Activated T-cell treated with anti-CD3 and anti-CD28 coated beads for 1 hour (primary cell): ENCODE results near the gene PHF19.

Source experiments
- DNase-seq: peaks from one replicate; pipeline ENCODE4 v3.0.0-alpha.2; 2020; ENCODE audit warnings: low read depth

Gene PHF19

GRCh38 chr9:120913647-120914264, 36.8 kb upstream of the PHF19 start:
- peak; percentile 39 for DNase-seq

DNA sequence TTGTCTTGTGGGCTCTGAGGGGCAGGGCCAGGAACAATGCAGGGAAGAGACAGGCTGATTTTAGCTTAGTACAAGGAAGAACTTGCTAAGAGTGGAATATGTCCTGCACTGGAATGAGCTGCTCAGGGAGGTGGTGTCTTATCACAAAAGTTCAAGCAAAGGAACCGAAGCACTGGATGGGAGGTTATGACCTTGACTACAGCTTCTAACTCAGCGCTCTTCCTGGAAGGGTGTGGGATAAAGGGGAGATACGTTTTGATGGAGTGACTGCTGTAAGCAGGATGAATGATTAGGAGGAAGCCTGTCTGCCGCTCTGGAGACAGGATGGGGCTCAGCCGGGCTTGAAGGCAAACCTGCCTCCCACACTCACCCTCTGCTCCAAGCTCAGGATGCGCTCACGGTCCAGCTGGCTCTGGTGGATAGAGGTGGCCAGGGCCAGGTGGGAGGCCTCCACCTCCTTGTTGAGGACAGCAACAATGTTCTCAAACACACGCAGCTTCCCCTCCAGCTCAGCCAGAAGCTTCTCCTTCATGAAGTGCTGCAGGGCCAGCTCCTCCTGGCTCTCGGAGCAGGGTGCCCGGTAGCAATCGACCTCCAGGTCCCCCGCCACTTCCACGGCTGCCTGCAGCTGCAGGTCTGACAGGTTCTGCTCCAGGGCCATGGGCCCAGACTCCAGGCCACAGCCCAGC, 36.1 kb upstream of the PHF19 start:
- DNase-seq, result peak; percentile 22

GRCh38 chr9:120911295-120911837, 34.4 kb upstream of the PHF19 start:
- DNase-seq, result no peak

DNA sequence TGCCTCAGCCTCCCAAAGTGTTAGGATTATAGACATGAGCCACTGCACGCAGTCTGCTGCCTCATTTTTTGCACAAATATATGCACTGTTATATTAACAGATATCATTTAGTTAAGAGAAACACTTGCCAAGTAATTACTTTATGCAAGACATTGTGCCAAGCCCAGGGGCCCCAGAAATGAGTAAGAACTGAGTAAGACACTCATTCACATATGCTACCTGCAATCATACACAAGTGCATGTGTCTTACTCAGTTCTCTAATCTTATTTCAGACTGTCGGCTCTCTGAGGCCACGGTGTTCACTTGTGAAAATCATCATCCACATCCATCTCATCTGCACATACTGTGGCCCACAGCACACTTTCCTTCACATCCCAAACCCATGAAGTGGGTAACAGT, 33.7 kb upstream of the PHF19 start:
- no peak for DNase-seq

GRCh38 chr9:120909904-120910303, 32.9 kb upstream of the PHF19 start:
- DNase-seq, result peak; percentile 53

DNA sequence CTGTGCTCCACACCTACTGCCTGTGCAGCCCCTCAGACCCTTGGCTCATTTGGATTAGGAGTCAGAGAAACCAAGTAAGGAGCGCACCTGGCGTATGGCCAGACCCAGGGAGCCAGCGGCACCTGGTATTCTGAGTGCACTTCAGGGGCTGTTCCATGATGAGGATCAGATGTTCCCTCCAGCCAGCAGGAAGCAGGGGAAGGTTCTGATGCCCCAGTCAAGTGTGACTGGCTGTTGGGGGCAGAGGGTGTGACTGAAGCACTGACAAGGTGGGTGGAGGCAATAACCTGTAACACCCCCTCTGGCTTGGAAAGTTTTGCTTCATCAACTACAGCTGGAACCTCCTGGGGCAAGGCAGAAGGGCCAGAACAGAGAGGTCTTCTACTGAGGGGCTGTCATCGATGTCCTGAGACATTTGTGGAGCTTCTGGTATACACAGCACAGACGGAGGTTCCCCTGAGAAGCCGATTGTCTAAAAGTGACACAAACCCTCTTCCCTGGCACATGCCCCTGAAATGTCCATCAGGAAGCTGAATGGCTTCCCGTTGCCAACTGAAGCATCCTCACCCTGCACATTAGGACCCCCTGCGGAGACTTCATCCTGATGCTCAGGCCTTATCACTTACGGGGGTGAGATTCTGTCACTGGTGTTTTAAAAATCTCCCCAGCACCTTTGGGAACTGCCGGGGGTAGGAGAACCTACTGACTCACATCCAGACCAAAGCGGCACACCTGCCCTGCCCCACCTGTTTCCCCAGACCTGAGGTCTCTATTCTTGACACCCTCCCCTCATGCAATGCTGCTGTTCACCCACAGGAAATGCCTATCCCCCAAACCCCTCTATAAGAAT, 28.6 kb upstream of the PHF19 start:
- DNase-seq, result peak; percentile 28

DNA sequence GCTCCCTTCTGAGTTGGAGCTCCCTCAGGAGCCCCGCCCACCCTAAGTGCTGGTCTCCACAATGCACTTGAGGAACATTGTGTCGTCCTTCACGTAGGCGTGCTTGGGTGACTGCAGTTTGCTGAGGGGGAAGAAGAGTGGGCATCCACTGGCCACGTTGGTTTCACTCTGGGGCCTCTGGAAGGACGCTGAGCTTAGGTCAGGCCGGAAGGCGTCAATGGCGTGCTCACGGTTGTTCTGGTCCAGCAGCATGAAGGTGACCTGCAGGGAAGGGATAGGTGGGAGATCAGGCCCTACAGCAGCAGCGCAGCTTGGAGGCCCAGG, 28.0 kb upstream of the PHF19 start:
- peak; percentile 17 for DNase-seq

GRCh38 chr9:120904061-120904977, 27.3 kb upstream of the PHF19 start:
- DNase-seq, result peak; percentile 57

DNA sequence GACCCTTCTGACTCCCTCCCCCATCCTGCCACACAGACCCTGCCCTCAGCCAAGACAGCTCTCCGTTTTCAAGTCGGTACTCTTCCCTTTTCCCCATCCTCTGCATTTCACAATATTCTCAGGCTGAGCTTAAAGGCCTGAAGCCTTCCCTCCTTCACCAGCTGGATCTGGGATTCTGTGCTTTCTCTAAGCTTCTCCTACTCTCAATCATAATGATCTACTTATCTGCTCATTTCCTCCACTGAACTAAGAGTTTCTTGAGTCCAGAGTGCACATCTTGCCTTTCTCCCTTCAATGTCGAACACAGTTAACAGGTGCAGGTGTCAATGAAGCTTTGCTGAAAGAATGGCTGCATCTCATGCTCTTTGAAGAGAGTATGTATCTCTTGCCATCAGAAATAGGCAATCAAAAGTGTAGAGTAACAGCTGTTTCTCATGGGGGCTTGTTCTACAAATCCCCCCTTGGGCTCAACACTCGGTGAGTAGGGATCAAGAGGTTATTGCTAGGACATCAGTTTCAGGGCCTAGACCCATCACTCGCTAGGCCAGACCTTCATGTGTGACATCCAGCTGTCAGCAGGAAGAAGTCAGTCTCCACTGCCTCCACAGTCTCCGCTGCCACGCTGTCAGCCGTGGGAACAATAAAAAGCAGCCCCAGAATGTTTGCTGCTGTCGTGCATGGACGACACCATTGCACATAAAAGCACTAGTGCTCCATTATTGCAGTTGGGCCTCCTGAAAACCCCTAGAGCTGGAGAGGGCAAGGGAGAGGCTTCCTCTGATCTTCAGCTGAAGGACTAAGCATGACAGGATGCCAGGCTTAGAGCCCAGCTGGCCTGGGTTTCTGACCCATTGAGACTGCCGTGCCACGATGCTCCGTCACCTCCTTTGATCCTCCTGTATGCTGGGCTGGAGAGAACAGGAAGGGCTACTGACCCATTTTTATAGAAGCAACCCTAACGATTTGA, 25.9 kb upstream of the PHF19 start:
- no peak for DNase-seq

GRCh38 chr9:120901755-120902568, 25.0 kb upstream of the PHF19 start:
- DNase-seq, result no peak

DNA sequence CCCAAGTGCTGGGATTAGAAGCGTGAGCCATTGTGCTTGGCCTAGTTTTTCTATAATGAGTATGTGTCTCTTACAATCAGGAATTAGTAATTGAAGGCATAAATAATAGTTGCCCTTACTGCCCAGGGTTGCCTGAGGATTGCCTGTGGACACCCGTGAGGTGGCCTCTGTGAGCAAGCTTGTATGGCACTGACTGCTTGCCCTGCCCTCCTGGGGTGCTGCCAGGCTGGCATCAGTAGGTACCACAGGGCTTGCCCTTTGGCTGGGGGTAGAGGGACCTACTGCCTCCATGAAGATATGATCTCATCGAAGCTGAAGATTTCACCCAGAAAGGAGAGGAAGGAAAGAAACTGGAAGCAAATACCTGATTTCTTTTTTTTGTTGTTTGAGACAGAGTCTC, 23.8 kb upstream of the PHF19 start:
- DNase-seq, result peak; percentile 14

GRCh38 chr9:120899490-120900068, 22.6 kb upstream of the PHF19 start:
- DNase-seq, result peak; percentile 14

DNA sequence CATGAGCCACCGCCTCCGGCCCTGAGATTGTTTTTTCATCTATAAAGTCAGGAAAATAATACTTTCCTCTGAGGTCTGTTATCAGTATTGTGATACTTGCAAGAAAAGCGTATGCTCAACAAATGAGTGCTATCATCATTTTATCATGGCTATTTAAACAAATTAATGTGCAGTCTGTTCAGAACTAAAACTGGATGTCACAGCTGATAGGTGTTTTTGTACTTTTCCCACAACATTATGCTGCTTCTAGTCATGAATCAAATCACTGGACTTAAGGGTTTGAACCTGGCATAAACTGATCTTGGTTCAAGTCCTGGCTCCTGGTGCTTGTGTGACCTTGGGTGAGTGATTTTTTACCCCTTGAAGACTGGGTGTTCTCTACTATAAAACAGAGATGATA, 21.4 kb upstream of the PHF19 start:
- no peak for DNase-seq

DNA sequence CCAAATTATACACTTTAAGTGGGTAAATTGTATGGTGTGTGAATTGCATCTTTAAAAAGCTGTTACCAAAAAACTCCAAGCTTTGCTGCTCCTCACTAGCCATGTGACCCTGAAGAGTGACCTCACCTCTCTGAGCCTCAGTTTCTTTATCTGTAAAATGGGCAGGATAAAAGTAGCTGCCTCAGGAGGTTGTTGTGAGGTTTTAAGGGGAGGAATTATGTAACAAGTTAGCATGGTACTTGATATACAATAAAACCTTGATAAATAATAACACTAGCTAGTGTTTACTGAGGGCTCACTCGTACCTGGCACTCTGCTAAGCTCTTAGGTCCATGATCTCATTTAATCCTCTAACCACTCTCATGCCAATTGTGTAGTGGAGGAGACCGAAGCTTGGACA, 19.0 kb upstream of the PHF19 start:
- no peak for DNase-seq

DNA sequence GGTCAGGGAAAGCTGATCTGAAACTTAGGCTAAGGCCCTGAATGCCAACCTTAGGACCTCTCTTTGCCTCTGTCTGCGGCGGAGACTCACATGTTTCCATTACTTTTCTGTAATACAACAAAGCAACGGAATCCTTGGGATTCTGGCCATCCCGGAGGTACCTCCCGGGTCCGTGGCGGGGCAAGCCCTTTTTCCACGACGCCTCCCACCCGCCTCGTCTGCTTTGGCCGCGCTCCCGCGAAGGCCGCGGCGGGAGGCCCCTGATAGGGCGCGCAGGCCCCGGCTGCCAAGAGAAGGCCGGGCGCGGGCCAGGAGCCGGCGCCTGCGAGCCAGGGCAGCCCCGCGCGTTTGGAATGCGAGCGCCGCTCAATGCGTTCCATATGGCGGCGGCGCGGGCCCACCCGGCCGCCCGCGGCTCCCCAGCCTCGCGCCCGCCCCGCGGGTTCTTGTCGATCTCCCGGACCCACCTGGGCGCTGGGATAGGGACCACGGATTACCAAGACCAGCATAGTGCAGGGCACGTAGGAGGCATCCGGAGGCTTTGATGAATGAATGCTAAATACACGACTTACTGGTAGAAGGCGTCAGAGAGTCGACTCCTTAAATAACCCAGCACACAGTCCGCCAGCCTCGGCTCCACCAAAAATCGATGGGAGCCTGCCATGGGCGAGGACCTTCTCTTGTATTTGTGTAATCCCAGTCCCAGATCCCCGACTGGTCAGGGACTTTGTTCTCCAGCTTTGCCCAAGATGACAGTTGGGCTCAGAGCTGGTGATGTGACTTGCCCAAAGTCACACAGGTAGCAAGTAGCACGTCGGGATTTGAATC, 17.5 kb upstream of the PHF19 start:
- peak; percentile 36 for DNase-seq

- DNase-seq, result no peak
Measured at GRCh38 chr9:120893611-120894307, 16.8 kb upstream of the PHF19 start.

DNA sequence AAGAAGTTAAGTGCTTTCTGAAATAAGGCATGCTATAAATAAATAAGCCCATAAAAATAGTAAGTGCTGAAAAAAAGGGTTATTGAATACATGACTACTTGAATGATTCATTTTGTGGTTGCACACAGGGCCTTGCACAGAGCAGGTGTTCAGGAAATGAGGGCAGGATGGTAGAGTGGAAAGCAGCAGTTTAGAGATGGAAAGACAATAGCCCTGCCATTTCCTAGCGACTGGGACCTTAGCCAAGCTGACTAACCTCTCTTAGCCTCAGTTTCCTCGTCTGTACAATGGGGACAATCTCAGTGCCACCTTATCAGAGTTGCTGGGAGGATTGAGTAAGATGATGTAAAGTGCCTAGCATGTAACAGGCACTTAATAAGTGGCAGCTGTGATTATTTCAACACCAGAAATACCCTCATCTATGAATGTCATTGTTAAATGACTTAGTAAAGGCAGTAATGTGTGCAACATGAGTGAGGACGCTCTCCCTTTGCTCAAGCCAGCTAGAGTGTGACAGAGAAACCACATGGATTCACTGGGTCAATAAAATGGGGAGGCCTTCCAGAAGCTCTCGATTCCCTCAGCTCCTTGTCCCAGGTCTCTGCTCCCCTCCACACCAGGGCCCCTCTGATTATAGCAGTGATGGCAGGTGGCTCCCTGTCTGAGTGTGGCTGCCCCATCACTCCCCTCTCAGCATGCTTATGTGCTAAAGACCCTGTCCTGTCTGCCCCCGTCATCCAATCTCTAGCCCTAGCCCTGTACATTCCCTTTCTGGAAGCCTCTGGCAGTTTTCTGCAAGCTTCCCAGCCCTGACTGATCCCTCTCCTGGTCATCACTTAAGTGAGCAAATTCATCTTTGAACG, 16.0 kb upstream of the PHF19 start:
- peak; percentile 48 for DNase-seq
